WTC11 (cell line): ENCODE results near the gene NFIX.

Experiments
- ATF1 ChIP-seq: sonication (generic); formaldehyde crosslinking; IDR thresholded peaks from 2 replicates; pipeline ENCODE4 v1.8.1; 2023; ENCODE audit warnings: mild to moderate bottlenecking, moderate library complexity, missing genetic modification reagents
- CTCF ChIP-seq: fragments of 200-600 bp; IDR thresholded peaks from 2 replicates; pipeline ENCODE4 v1.8.0; 2022; ENCODE audit warnings: antibody characterized with exemption
- E2F1 ChIP-seq: sonication (generic); formaldehyde crosslinking; IDR thresholded peaks from 2 replicates; pipeline ENCODE4 v1.8.0; 2022; ENCODE audit warnings: mild to moderate bottlenecking, missing genetic modification reagents
- JUN ChIP-seq: sonication (generic); formaldehyde crosslinking; IDR thresholded peaks from 2 replicates; pipeline ENCODE4 v1.8.0; 2023; ENCODE audit warnings: mild to moderate bottlenecking, missing genetic modification reagents
- NR2C2 ChIP-seq: sonication (generic); formaldehyde crosslinking; IDR thresholded peaks from 2 replicates; pipeline ENCODE4 v1.8.0; 2022; ENCODE audit warnings: mild to moderate bottlenecking, missing genetic modification reagents
- SP1 ChIP-seq: sonication (generic); formaldehyde crosslinking; conservative IDR thresholded peaks from 2 replicates; pipeline ENCODE4 v1.8.1; 2022; ENCODE audit warnings: missing genetic modification reagents
- TEAD4 ChIP-seq: sonication (generic); formaldehyde crosslinking; IDR thresholded peaks from 2 replicates; pipeline ENCODE4 v1.8.0; 2022; ENCODE audit warnings: mild to moderate bottlenecking, missing genetic modification reagents
- TP53 ChIP-seq: sonication (generic); formaldehyde crosslinking; IDR thresholded peaks from 2 replicates; pipeline ENCODE4 v1.8.1; 2023; ENCODE audit warnings: mild to moderate bottlenecking, missing genetic modification reagents
- ZNF121 ChIP-seq: sonication (generic); formaldehyde crosslinking; IDR thresholded peaks from 2 replicates; pipeline ENCODE4 v1.8.0; 2023; ENCODE audit warnings: missing genetic modification reagents
- ZNF423 ChIP-seq: fragments of 250-450 bp; sonication (Bioruptor Pico); IDR thresholded peaks from 2 replicates; pipeline ENCODE4 v2.1.2; 2022; ENCODE audit warnings: mild to moderate bottlenecking, moderate library complexity
- TF ChIP-seq, protein P1 (sequence below): fragments of 250-450 bp; sonication (Bioruptor Pico); IDR thresholded peaks from 2 replicates; pipeline ENCODE4 v1.9.0; 2021; ENCODE audit warnings: mild to moderate bottlenecking
- TF ChIP-seq, protein P2 (sequence below): sonication (generic); formaldehyde crosslinking; IDR thresholded peaks from 2 replicates; pipeline ENCODE4 v1.8.0; 2022; ENCODE audit warnings: mild to moderate bottlenecking, missing genetic modification reagents
- TF ChIP-seq, protein P3 (sequence below): sonication (generic); formaldehyde crosslinking; IDR thresholded peaks from 2 replicates; pipeline ENCODE4 v1.8.0; 2022; ENCODE audit warnings: missing genetic modification reagents

DNA sequence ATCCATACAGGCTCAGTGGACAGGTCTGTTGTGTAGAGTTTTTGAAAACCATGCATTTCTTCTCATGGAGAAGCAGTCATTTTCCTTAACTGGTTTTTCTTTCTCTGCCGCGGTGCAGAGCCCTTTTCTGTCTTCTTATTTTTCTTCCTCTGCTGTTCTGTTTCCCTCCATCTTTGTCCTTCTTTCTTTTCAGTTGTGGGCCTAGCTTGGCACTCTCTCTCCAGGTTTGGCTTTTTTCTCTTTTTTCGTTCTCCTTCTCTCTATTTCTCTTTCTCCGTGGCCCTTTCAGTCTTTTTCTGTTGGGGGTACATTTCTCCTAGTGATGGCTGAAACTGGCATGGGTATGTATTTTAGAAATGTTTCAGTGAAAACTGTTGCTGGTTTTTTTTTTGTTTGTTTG, 24.1 kb downstream of the NFIX start:
- TF ChIP-seq, protein P1, sequence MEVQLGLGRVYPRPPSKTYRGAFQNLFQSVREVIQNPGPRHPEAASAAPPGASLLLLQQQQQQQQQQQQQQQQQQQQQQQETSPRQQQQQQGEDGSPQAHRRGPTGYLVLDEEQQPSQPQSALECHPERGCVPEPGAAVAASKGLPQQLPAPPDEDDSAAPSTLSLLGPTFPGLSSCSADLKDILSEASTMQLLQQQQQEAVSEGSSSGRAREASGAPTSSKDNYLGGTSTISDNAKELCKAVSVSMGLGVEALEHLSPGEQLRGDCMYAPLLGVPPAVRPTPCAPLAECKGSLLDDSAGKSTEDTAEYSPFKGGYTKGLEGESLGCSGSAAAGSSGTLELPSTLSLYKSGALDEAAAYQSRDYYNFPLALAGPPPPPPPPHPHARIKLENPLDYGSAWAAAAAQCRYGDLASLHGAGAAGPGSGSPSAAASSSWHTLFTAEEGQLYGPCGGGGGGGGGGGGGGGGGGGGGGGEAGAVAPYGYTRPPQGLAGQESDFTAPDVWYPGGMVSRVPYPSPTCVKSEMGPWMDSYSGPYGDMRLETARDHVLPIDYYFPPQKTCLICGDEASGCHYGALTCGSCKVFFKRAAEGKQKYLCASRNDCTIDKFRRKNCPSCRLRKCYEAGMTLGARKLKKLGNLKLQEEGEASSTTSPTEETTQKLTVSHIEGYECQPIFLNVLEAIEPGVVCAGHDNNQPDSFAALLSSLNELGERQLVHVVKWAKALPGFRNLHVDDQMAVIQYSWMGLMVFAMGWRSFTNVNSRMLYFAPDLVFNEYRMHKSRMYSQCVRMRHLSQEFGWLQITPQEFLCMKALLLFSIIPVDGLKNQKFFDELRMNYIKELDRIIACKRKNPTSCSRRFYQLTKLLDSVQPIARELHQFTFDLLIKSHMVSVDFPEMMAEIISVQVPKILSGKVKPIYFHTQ (CRISPR knock-in tag), result no peak
- TF ChIP-seq CTCF (no peak), NR2C2 (CRISPR knock-in tag) (no peak), ZNF121 (CRISPR knock-in tag) (no peak), SP1 (CRISPR knock-in tag) (no peak), ATF1 (no peak), TEAD4 (CRISPR knock-in tag) (no peak), TP53 (no peak), E2F1 (CRISPR knock-in tag) (no peak), ZNF423 (CRISPR knock-in tag) (no peak), JUN (CRISPR knock-in tag) (no peak)
- TF ChIP-seq, protein P2, sequence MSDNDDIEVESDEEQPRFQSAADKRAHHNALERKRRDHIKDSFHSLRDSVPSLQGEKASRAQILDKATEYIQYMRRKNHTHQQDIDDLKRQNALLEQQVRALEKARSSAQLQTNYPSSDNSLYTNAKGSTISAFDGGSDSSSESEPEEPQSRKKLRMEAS (CRISPR knock-in tag), result no peak
- TF ChIP-seq, protein P3, sequence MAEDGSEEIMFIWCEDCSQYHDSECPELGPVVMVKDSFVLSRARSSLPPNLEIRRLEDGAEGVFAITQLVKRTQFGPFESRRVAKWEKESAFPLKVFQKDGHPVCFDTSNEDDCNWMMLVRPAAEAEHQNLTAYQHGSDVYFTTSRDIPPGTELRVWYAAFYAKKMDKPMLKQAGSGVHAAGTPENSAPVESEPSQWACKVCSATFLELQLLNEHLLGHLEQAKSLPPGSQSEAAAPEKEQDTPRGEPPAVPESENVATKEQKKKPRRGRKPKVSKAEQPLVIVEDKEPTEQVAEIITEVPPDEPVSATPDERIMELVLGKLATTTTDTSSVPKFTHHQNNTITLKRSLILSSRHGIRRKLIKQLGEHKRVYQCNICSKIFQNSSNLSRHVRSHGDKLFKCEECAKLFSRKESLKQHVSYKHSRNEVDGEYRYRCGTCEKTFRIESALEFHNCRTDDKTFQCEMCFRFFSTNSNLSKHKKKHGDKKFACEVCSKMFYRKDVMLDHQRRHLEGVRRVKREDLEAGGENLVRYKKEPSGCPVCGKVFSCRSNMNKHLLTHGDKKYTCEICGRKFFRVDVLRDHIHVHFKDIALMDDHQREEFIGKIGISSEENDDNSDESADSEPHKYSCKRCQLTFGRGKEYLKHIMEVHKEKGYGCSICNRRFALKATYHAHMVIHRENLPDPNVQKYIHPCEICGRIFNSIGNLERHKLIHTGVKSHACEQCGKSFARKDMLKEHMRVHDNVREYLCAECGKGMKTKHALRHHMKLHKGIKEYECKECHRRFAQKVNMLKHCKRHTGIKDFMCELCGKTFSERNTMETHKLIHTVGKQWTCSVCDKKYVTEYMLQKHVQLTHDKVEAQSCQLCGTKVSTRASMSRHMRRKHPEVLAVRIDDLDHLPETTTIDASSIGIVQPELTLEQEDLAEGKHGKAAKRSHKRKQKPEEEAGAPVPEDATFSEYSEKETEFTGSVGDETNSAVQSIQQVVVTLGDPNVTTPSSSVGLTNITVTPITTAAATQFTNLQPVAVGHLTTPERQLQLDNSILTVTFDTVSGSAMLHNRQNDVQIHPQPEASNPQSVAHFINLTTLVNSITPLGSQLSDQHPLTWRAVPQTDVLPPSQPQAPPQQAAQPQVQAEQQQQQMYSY, result no peak
